ENCODE data around the gene ARFIP2.
A peak's percentile ranks its signal among the peaks of the same experiment; 100 is the strongest.

The ARFIP2 gene

DNA sequence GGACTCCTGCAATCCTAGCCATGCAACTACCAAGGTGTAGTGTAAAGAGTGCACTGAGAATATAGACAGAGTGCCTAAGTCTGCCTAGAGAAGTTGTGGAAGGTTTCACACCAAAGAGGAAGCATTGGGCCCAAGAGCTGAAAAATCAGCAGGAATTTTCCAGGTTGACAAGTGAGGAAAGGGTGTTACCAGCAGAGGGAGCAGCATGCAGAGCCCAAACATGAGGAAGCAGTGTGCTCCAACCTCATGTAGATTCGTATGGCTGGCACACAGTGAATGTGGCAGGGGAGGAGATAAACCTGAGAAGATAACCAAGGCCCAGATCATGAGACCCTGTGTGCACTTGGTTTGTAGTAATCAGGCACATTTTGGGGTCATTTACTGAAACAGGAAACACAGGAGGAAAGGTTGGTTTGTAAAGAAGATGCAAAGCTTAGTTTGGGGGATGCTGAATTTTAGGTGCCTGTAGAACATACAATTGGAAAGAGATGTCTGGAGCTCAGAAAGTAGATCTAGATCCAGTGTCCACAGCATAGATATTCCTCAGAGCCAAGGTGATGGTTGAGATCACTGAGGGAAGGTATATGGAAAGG lies 42.1 kb downstream of the ARFIP2 start:
- peak; percentile 27 to 73 (median 68) for DNase-seq

- no peak for DNase-seq
Observed at GRCh38 chr11:6437993-6438392, 43.1 kb downstream of the ARFIP2 start.

- DNase-seq, result no peak
Observed at GRCh38 chr11:6437423-6437822, 43.7 kb downstream of the ARFIP2 start.

GRCh38 chr11:6433998-6434660 lies 47.0 kb downstream of the ARFIP2 start:
- DNase-seq, result peak in 1 of 3 experiments; percentile 4

GRCh38 chr11:6431861-6432260 lies 49.3 kb downstream of the ARFIP2 start:
- no peak for DNase-seq

GRCh38 chr11:6427516-6427915 lies 53.6 kb downstream of the ARFIP2 start:
- no peak for DNase-seq
